ENCODE results near the gene PCDHGA6. TPM values are rescaled to one million over a fixed set of nuclear protein-coding genes. Genes with fewer than 3 reads are reported as not detected.

The PCDHGA6 gene
- 3.7 and 4.3 TPM in 2 replicates for total RNA-seq

GRCh38 chr5:141373673-141374317 lies at the start of gene PCDHGA6:
TSS of gene PCDHGA6 (plus strand) at chr5:141373891. CDS start at chr5:141374084, 193 bp downstream.

GRCh38 chr5:141330299-141331080 lies 43.2 kb upstream of the PCDHGA6 start, which contains the start of gene PCDHGA1:
TSS of gene PCDHGA1 (plus strand) at chr5:141330514.

GRCh38 chr5:141338538-141339306 lies 35.0 kb upstream of the PCDHGA6 start, which contains the start of gene PCDHGA2:
TSS of gene PCDHGA2 (plus strand) at chr5:141338760.

GRCh38 chr5:141343242-141343952 lies 30.3 kb upstream of the PCDHGA6 start, which contains the start of gene PCDHGA3:
TSS of gene PCDHGA3 (plus strand) at chr5:141343829. CDS start at chr5:141344034, 205 bp downstream.

GRCh38 chr5:141349917-141350619 lies 23.6 kb upstream of the PCDHGA6 start, which contains the start of gene PCDHGB1:
TSS of gene PCDHGB1 (plus strand) at chr5:141350099. CDS start at chr5:141350261, 162 bp downstream.

GRCh38 chr5:141354900-141355469 lies 18.7 kb upstream of the PCDHGA6 start, which contains the start of gene PCDHGA4:
TSS of gene PCDHGA4 (plus strand) at chr5:141355021. CDS start at chr5:141355108, 87 bp downstream.

GRCh38 chr5:141359790-141360426 lies 13.8 kb upstream of the PCDHGA6 start, which contains the start of gene PCDHGB2:
TSS of gene PCDHGB2 (plus strand) at chr5:141359994. CDS start at chr5:141360136, 142 bp downstream.

GRCh38 chr5:141363952-141364660 lies 9.6 kb upstream of the PCDHGA6 start, which contains the start of gene PCDHGA5:
TSS of gene PCDHGA5 (plus strand) at chr5:141364162. CDS start at chr5:141364331, 169 bp downstream.

GRCh38 chr5:141369994-141370848 lies 3.5 kb upstream of the PCDHGA6 start, which contains the start of gene PCDHGB3:
TSS of gene PCDHGB3 (plus strand) at chr5:141370242. CDS start at chr5:141370395, 153 bp downstream.

GRCh38 chr5:141382469-141383294 lies 9.0 kb downstream of the PCDHGA6 start, which contains the start of gene PCDHGA7:
TSS of gene PCDHGA7 (plus strand) at chr5:141382742. CDS start at chr5:141382900, 158 bp downstream.

GRCh38 chr5:141387557-141388311 lies 14.0 kb downstream of the PCDHGA6 start, which contains the start of gene PCDHGB4:
TSS of gene PCDHGB4 (plus strand) at chr5:141387698. CDS start at chr5:141387885, 187 bp downstream.

GRCh38 chr5:141392429-141393198 lies 18.9 kb downstream of the PCDHGA6 start, which contains the start of gene PCDHGA8:
TSS of gene PCDHGA8 (plus strand) at chr5:141392633. CDS start at chr5:141392814, 181 bp downstream.

GRCh38 chr5:141397756-141398551 lies 24.3 kb downstream of the PCDHGA6 start, which contains the start of gene PCDHGB5:
TSS of gene PCDHGB5 (plus strand) at chr5:141397947. CDS start at chr5:141398128, 181 bp downstream.

GRCh38 chr5:141402553-141403243 lies 29.0 kb downstream of the PCDHGA6 start, which contains the start of gene PCDHGA9:
TSS of gene PCDHGA9 (plus strand) at chr5:141402778. CDS start at chr5:141402953, 175 bp downstream.

